PC-3 (cell line): ENCODE results near the gene EP400.

Source experiments
- CTCF ChIP-seq: fragments of 300-600 bp; sonication (generic); conservative IDR thresholded peaks from 2 replicates; pipeline ENCODE4 v1.5.1; 2017; ENCODE audit warnings: antibody characterized with exemption, low read depth, mild to moderate bottlenecking, low read length
- EZH2 ChIP-seq: fragments of 300-600 bp; sonication (generic); IDR thresholded peaks from one replicate; pipeline ENCODE4 v1.6.1; 2017; ENCODE audit warnings: antibody characterized with exemption, mild to moderate bottlenecking, low read length; ENCODE audit not compliant: unreplicated experiment
- EZH2phosphoT487 ChIP-seq: fragments of 300-600 bp; sonication (generic); IDR thresholded peaks from 2 replicates; pipeline ENCODE4 v1.6.1; 2018; ENCODE audit warnings: mild to moderate bottlenecking, antibody characterized with exemption, low read length, borderline replicate concordance

GRCh38 chr12:131933387-131933786 is 16.4 kb upstream of the EP400 start:
- TF ChIP-seq EZH2 (no peak), CTCF (no peak), EZH2phosphoT487 (no peak)
